Rectal smooth muscle tissue (tissue), 1 donor: ENCODE results near the gene CPNE5.

Experiments used
- H3K27ac ChIP-seq: one replicate; pipeline ENCODE4 v1.7.0; 2013; ENCODE audit warnings: low read depth, low read length, inconsistent platforms
- H3K27me3 ChIP-seq: one replicate; pipeline ENCODE4 v1.7.0; 2013; ENCODE audit warnings: low read length; ENCODE audit not compliant: control insufficient read depth, insufficient read depth
- H3K36me3 ChIP-seq: one replicate; pipeline ENCODE4 v1.7.0; 2013; ENCODE audit warnings: low read length; ENCODE audit not compliant: control insufficient read depth, insufficient read depth
- H3K4me1 ChIP-seq: one replicate; pipeline ENCODE4 v1.7.0; 2013; ENCODE audit warnings: low read length; ENCODE audit not compliant: control insufficient read depth, insufficient read depth
- H3K4me3 ChIP-seq: one replicate; pipeline ENCODE4 v1.7.0; 2013; ENCODE audit warnings: low read length
- H3K9ac ChIP-seq: one replicate; pipeline ENCODE4 v1.7.0; 2013; ENCODE audit warnings: low read length

Gene CPNE5

DNA sequence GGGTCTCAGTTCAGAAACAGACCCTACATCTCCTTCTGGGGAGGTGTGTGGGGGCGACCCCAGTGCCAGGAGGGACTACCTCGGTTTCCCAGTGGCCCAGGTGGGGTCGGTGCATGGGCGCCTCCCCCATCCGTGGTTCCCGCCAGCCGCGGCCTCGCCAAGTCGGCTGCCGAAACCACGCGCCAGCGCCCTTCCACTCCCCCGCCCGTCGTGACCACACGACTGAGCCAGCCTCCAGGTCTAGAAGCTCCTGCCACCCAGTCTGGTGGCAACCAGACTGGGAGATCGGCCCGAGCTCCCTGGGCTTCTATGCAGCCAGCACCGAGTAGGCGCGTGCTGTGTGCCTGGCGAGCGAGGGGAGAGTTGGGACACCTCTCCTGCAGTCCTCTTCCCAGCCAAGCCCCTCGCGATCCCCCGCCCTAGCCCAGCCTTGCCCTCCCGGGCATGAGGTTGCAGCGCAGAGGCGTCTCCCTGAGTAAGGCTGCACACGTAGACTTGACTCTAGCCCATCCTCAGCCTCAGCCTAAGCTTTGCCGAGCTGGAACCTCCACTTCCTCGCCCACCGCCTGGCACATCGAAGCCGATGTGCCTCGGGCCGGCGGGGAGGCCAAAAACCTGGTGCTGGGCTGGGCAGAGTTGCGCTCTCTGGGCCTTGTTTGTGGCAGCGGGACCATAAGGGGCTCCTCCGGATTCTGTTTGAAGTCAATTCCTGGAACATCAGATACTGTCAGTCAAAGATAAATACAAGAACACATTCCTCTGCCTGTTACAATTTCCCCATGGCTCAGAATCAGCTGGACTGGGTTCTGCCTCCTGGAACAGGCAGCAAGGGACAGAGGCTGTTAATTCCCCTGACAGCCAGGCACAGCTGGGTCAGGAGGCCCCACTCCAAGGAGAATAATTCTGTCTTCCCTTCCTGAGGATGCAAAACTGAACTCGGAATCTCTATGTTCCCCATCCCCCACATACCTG, 1.5 kb upstream of the CPNE5 start:
- Histone ChIP-seq H3K4me3 (peak overlapping the region; percentile 57), H3K27ac (no peak overlapping the region), H3K27me3 (peaks cover 11% of the 10 kb centered on the region), H3K4me1 (no peaks in the 10 kb centered on the region), H3K36me3 (no peaks in the 10 kb centered on the region), H3K9ac (no peak overlapping the region)

DNA sequence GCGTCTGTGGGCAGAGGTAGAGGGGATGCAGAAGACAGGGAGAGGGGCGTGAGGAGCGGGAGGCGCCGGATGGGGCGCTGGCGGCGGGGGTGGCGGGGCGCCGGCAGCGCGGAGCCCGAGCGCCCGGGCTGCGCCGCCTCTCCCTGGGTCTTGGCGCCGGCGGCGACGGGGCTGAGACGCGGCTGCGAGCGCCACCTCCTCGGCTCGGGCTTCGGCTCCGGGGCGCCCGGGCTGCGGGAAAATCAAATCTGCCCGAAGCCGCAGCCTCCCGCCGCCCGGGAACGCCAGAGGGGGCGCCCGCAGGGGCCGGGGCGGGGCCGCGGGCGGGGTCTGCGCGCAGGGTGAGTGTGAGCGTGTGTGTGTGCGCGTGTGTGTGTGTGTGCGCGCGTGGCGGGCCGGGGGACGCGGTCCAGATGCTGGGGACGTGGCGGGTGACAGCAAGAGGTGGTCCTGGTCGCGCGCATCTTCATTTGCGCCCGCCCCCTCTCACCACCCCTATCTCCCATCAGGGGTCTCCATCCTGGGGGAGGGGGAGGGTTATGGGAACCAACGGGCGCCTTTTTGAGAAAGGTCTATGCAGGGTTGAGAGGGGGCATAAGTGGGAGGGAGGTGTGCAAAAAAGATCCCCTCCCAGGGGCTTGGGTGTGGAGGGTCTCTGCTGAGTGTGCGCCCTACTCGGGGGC, 646 bp upstream of the CPNE5 start:
- Histone ChIP-seq H3K9ac (no peak overlapping the region), H3K27ac (no peak overlapping the region), H3K4me3 (peak overlapping the region; percentile 57), H3K27me3 (peaks cover 11% of the 10 kb centered on the region), H3K36me3 (no peaks in the 10 kb centered on the region), H3K4me1 (no peaks in the 10 kb centered on the region)

DNA sequence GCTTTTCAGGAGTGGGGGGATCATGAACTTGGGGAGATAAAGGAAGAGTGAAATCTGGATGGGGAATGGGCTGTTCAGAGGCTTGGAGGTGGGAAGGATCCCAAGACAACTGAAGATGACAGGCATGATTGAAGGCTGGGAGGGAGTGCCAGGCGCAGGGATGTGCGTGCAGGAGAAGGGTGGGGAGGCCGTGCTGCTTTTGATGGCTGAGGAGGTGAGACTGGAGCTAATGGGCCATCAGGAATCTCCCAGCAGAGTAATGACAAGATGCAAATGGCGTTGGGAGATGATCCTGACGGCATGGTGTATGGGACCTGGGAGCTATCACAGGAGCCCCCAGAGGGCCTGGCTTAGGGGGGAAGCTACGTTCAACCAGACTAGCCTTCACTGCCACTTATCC, 1.6 kb downstream of the CPNE5 start:
- Histone ChIP-seq H3K4me3 (no peak overlapping the region), H3K9ac (no peak overlapping the region), H3K27me3 (peaks cover 11% of the 10 kb centered on the region), H3K36me3 (no peaks in the 10 kb centered on the region), H3K27ac (no peak overlapping the region), H3K4me1 (no peaks in the 10 kb centered on the region)

DNA sequence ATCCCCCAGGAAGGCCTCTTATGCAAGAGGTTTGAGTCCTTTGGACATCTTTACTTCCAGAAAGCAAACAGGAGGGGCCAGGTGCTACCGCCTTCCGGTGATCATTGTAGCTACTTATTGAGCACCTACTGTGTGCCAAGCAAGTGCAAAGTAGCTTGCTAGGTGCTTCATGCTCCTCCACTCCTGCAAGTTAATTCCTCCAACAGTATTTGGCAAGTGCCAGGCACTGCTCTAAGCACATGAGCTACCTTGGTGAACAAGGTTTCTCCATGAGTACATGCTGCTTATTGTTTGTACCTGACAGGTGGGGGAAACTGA, 2.3 kb downstream of the CPNE5 start:
- Histone ChIP-seq H3K4me3 (no peak overlapping the region), H3K4me1 (no peaks in the 10 kb centered on the region), H3K27me3 (peaks cover 11% of the 10 kb centered on the region), H3K36me3 (no peaks in the 10 kb centered on the region), H3K27ac (no peak overlapping the region), H3K9ac (no peak overlapping the region)

DNA sequence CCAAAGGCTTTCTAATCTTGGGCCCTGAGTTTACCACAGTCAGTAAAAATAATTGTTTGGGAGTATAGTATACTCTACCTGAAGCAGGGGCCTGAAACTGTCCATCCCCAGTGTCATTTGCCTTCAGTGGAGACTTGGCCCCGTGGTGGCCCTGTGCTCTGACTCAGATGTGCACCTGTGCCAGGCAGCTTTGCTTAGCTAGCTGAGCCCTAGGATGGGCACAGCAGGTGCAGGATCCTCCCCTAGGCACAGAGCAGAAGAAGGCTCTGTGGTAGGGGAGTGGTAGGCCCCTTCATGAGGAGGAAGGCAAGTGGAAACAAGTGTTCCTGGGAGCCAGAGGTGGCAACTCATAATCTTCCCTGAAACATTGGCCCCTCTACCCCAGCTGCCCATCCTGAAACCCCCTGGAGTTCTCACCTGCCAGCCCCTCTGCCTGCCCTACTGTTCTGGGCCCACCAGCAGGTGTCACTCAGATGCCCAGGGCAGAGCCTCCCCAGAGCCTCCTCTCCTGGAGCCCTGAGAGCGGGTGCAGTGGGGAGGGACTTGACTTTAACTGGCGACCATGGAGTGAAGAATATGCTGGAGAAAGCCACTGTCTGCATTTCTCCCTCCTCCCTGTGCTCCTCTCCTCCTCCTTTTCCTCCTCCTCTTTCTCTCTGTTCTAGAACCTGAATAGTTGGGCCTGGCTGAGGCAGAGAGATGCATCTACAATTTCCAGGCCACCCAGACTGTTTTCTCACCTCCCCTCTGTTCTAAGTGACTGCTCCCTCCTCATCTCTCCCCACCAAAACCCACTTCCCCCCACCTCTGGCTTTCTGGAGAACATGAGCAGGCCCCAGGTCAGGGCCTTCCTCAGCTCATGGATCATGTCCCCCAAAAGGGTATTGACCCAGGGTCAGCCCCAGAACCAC, 2.9 kb downstream of the CPNE5 start:
- Histone ChIP-seq H3K9ac (no peak overlapping the region), H3K27me3 (peaks cover 11% of the 10 kb centered on the region), H3K4me1 (no peaks in the 10 kb centered on the region), H3K4me3 (no peak overlapping the region), H3K36me3 (no peaks in the 10 kb centered on the region), H3K27ac (no peak overlapping the region)

DNA sequence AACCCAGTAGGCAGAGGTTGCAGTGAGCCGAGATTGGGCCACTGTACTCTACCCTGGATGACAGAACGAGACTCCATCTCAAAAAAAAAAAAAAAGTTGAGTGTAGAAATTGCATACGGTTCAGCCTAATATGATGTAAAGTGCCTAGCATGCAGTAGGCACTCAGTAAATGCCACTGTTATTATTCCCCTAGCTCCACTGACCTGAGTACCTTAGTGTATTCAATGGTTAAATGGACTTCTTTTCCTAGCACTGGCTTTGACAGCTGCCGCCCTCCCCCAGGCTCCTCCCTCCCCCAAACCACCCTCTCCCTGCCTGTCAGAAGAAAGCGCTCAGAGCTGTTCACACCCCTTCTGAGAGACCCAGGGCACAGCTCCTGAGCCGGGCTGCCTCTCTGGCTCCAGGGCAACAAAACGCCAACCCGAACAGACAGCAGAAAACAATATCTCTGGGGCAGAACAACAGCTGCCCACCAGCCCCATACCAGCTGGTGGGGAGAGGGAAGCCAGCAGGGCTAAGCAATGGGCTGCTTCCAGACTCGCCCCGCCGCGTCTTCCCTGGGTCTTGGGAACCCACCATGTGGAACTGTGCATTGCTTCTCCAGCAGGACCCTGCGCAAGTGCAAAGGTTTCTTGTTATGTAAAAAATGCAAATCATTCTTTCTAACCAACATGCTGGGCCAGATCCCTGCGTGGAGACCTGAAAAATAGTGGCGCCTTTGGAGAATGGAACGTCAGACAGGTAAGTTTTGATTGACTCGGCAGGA, 4.5 kb downstream of the CPNE5 start:
- Histone ChIP-seq H3K4me3 (no peak overlapping the region), H3K27me3 (peaks cover 5% of the 10 kb centered on the region), H3K36me3 (no peaks in the 10 kb centered on the region), H3K4me1 (peaks cover 5% of the 10 kb centered on the region), H3K27ac (no peak overlapping the region), H3K9ac (no peak overlapping the region)

DNA sequence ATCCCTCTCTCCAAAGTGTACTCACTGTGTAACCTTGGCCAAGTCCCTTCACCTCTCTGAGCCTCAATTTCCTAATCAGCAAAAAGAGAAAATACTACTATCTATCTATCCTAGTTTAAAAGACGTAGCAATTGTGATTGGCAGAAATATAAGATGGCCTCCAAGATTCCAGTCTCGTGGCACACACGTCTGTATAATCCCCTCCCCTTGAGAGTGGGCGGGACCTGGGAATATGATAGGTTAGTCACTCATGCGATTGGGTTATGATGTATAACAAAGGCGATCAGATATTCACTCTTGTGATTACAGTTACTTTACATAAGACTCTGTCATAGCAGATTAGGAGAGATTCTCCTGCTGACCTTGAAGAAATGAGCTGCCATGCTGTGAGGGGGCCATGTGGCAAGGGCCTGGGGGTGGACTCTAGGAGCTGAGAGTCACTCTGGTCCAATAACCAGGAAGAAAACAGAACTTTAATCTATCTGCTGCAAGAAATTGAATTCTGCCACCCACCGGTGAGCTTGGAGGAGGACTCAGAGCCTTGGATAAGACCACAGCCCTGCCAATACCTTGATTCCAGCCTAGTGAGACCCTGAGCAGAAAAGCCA, 6.0 kb downstream of the CPNE5 start:
- Histone ChIP-seq H3K4me3 (no peak overlapping the region), H3K27me3 (no peaks in the 10 kb centered on the region), H3K36me3 (no peaks in the 10 kb centered on the region), H3K9ac (no peak overlapping the region), H3K27ac (no peak overlapping the region), H3K4me1 (peaks cover 5% of the 10 kb centered on the region)

DNA sequence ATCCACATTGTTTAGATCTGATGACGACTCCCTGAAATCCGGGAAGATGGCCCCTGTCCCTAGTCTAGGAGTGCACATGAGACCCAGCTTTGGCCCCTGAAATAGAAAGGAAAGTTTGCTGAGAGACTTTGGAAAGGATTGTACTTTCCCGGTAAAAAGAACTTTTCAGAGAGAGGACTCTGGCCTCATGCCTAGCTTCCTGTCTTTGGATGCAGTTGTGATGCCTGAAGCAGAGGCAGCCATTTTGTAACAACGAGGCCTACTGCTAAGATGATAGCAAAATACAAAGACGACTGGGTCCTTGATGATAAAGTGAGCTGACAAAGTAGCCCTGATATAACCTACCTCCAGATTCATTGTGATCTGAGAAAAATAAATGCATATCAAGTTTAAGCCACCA, 6.9 kb downstream of the CPNE5 start:
- Histone ChIP-seq H3K36me3 (no peaks in the 10 kb centered on the region), H3K4me1 (peaks cover 5% of the 10 kb centered on the region), H3K4me3 (no peak overlapping the region), H3K27ac (no peak overlapping the region), H3K27me3 (no peaks in the 10 kb centered on the region), H3K9ac (no peak overlapping the region)

DNA sequence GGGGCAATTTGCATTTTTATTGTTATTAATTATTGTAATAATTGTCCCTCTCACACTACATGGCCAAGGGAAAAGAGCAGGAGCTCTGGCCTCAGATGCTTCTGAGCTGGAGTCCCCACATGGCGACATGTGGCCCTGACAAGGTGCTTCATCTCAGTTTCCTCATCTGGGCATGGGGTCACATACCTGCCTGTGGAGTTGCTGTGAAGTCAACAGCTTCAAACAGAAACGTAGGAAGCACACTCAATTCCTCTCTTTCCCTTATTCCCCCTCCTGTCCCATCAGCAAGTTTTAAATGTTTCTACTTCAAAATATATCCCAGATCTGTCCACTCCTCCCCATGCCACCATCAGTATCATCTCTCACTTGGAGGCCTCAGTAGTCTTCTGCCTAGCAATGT, 8.7 kb downstream of the CPNE5 start:
- H3K4me1 ChIP-seq: peaks cover 5% of the 10 kb centered on the region
- H3K27me3 ChIP-seq: no peaks in the 10 kb centered on the region
- H3K27ac ChIP-seq: no peak overlapping the region
- no peak overlapping the region for H3K4me3 ChIP-seq
- no peaks in the 10 kb centered on the region for H3K36me3 ChIP-seq
- H3K9ac ChIP-seq: no peak overlapping the region

DNA sequence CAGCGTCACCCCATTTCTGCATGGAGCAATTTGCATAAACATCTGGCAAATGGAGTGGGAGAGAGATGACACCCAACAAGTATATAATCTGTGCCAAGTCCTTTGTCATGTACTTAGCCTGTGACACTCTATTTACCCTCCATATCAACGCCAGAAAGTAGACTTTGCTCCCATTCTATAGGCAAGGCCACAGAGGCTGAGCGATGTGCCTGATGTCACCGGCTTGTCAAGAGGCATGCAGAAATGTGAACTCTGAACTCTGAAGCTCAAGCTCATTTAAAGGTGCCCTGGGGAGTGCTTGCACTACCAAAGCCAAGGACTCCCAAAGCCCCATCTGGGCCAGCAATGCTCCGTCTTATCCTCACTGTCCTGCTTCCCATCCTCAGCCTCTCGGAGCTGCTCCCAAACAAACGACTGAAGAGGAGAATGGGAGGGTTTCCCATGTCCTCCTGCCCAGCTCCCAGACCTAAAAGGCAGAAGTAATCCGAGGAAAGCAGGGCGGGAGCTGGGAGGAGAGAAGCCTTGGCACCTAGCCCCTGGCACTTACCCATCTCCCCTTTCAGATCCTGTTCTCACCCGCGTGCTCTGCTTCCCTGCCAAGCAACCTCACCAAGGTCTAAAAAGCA, 9.2 kb downstream of the CPNE5 start:
- Histone ChIP-seq H3K9ac (no peak overlapping the region), H3K36me3 (no peaks in the 10 kb centered on the region), H3K4me1 (peaks cover 5% of the 10 kb centered on the region), H3K4me3 (peak overlapping the region; percentile 12), H3K27me3 (no peaks in the 10 kb centered on the region), H3K27ac (no peak overlapping the region)
